ENCODE measurements around the gene MTSS2. TPM values are rescaled to one million over a fixed set of nuclear protein-coding genes. Genes with fewer than 3 reads are reported as not detected.

The MTSS2 gene
- total RNA-seq, 1 donor, result 3.5 TPM

Other genes starting within 250 kb of the MTSS2 start
- gene ST3GAL2, start 247.0 kb downstream of the MTSS2 start, total RNA-seq, result 18.5 TPM
- gene FCSK, start 231.5 kb downstream of the MTSS2 start, total RNA-seq, result 9.2 TPM
- gene COG4, start 162.5 kb downstream of the MTSS2 start, total RNA-seq, result 19.2 TPM
- 77.6 TPM for gene SF3B3, start 162.2 kb downstream of the MTSS2 start, total RNA-seq
- gene IL34, start 39.5 kb downstream of the MTSS2 start, total RNA-seq, result 0.52 TPM
- 25.0 TPM for gene VAC14, start 115.1 kb upstream of the MTSS2 start, total RNA-seq